ENCODE data around the gene GPR84. TPM values are rescaled to one million over a fixed set of nuclear protein-coding genes. Genes with fewer than 3 reads are reported as not detected.

The GPR84 gene
- total and polyA plus RNA-seq, 9 of the 15 experiments (the other 6 are each of a cell fraction or from before 2014, with no cell fraction given) = 0.07 to 0.18 (median 0.11) TPM; not detected in 5

DNA sequence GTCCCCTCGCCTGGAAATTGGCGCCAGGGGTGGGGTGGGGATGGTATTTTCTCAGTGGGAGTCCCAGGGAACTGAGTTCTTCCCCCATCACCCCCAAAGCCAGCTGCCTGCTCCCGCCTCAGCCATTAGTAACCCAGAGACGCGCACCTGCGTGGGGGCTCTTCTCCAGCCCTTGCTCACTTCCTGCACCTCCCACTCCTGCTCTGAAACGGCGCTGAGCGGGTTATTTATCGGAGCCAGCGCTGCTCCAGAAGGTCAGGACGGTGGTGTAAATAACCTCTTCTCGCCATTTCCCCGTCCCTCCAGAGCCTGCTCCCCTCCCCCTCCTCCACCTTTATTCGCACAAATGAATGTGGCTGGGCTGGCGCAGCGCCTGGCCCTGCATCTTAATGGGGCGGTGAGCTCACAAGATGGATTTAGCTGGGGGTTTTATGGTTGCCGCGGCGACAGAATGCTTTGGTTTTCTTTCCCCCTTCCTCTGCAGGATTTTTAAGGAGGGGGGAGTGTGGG lies 12.2 kb downstream of the GPR84 start (continued):
- TF ChIP-seq, protein P1, sequence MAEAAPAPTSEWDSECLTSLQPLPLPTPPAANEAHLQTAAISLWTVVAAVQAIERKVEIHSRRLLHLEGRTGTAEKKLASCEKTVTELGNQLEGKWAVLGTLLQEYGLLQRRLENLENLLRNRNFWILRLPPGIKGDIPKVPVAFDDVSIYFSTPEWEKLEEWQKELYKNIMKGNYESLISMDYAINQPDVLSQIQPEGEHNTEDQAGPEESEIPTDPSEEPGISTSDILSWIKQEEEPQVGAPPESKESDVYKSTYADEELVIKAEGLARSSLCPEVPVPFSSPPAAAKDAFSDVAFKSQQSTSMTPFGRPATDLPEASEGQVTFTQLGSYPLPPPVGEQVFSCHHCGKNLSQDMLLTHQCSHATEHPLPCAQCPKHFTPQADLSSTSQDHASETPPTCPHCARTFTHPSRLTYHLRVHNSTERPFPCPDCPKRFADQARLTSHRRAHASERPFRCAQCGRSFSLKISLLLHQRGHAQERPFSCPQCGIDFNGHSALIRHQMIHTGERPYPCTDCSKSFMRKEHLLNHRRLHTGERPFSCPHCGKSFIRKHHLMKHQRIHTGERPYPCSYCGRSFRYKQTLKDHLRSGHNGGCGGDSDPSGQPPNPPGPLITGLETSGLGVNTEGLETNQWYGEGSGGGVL (CRISPR knock-in tag; IDR thresholded peaks at IDR 0.05) = no peak
- no peak for TF ChIP-seq PHF21A (IDR thresholded peaks at IDR 0.05; ENCODE audit: borderline replicate concordance, low read depth)
- TF ChIP-seq, protein P2, sequence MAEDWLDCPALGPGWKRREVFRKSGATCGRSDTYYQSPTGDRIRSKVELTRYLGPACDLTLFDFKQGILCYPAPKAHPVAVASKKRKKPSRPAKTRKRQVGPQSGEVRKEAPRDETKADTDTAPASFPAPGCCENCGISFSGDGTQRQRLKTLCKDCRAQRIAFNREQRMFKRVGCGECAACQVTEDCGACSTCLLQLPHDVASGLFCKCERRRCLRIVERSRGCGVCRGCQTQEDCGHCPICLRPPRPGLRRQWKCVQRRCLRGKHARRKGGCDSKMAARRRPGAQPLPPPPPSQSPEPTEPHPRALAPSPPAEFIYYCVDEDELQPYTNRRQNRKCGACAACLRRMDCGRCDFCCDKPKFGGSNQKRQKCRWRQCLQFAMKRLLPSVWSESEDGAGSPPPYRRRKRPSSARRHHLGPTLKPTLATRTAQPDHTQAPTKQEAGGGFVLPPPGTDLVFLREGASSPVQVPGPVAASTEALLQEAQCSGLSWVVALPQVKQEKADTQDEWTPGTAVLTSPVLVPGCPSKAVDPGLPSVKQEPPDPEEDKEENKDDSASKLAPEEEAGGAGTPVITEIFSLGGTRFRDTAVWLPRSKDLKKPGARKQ (CRISPR knock-in tag; IDR thresholded peaks at IDR 0.05) = no peak
- TF ChIP-seq, protein P3, sequence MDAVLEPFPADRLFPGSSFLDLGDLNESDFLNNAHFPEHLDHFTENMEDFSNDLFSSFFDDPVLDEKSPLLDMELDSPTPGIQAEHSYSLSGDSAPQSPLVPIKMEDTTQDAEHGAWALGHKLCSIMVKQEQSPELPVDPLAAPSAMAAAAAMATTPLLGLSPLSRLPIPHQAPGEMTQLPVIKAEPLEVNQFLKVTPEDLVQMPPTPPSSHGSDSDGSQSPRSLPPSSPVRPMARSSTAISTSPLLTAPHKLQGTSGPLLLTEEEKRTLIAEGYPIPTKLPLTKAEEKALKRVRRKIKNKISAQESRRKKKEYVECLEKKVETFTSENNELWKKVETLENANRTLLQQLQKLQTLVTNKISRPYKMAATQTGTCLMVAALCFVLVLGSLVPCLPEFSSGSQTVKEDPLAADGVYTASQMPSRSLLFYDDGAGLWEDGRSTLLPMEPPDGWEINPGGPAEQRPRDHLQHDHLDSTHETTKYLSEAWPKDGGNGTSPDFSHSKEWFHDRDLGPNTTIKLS (IDR thresholded peaks at IDR 0.05; ENCODE audit: borderline replicate concordance, low read depth) = no peak
- TF ChIP-seq, protein P4, sequence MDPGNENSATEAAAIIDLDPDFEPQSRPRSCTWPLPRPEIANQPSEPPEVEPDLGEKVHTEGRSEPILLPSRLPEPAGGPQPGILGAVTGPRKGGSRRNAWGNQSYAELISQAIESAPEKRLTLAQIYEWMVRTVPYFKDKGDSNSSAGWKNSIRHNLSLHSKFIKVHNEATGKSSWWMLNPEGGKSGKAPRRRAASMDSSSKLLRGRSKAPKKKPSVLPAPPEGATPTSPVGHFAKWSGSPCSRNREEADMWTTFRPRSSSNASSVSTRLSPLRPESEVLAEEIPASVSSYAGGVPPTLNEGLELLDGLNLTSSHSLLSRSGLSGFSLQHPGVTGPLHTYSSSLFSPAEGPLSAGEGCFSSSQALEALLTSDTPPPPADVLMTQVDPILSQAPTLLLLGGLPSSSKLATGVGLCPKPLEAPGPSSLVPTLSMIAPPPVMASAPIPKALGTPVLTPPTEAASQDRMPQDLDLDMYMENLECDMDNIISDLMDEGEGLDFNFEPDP (CRISPR knock-in tag; IDR thresholded peaks at IDR 0.05) = no peak
- TF ChIP-seq, protein P5, sequence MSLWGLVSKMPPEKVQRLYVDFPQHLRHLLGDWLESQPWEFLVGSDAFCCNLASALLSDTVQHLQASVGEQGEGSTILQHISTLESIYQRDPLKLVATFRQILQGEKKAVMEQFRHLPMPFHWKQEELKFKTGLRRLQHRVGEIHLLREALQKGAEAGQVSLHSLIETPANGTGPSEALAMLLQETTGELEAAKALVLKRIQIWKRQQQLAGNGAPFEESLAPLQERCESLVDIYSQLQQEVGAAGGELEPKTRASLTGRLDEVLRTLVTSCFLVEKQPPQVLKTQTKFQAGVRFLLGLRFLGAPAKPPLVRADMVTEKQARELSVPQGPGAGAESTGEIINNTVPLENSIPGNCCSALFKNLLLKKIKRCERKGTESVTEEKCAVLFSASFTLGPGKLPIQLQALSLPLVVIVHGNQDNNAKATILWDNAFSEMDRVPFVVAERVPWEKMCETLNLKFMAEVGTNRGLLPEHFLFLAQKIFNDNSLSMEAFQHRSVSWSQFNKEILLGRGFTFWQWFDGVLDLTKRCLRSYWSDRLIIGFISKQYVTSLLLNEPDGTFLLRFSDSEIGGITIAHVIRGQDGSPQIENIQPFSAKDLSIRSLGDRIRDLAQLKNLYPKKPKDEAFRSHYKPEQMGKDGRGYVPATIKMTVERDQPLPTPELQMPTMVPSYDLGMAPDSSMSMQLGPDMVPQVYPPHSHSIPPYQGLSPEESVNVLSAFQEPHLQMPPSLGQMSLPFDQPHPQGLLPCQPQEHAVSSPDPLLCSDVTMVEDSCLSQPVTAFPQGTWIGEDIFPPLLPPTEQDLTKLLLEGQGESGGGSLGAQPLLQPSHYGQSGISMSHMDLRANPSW (CRISPR knock-in tag; IDR thresholded peaks at IDR 0.05) = no peak
- no peak for TF ChIP-seq MAFF (IDR thresholded peaks at IDR 0.05; ENCODE audit: low read length)
- TF ChIP-seq ZNF140 (CRISPR knock-in tag; IDR thresholded peaks at IDR 0.05) = no peak
- no peak for TF ChIP-seq ARHGAP35 (IDR thresholded peaks at IDR 0.05; ENCODE audit: partially characterized antibody)
- TF ChIP-seq RNF2 (IDR thresholded peaks at IDR 0.05) = no peak
- peak; percentile 67; the same call in 1 of the 2 replicates for TF ChIP-seq POLR2AphosphoS5 (IDR thresholded peaks at IDR 0.05; ENCODE audit: control insufficient read depth, insufficient read depth, low read depth, low read length)

Measured in K562 (cell line).